Retina (tissue), 1 donor: ENCODE measurements around the gene DHRS7.

Experiments used
- DNase-seq: peaks from one replicate; pipeline ENCODE4 v3.0.0-alpha.2; 2016

DHRS7 gene

GRCh38 chr14:60164712-60165546 is at the start of gene DHRS7:
TSS of gene DHRS7 (minus strand) at chr14:60165398. CDS start at chr14:60165309, 89 bp downstream.
- DNase-seq: peak; percentile 94

GRCh38 chr14:60214415-60215126 is 49.4 kb upstream of the DHRS7 start:
- DNase-seq: no peak

- no peak for DNase-seq
Measured at GRCh38 chr14:60214003-60214402, 48.8 kb upstream of the DHRS7 start.

GRCh38 chr14:60212503-60213371 is 47.5 kb upstream of the DHRS7 start:
- no peak for DNase-seq

GRCh38 chr14:60211153-60211552 is 46.0 kb upstream of the DHRS7 start:
- DNase-seq: peak; percentile 32

- no peak for DNase-seq
Measured at GRCh38 chr14:60210703-60211102, 45.5 kb upstream of the DHRS7 start.

- no peak for DNase-seq
Measured at GRCh38 chr14:60206837-60207533, 41.8 kb upstream of the DHRS7 start.

- DNase-seq: no peak
Measured at GRCh38 chr14:60206249-60206670, 41.1 kb upstream of the DHRS7 start.

- DNase-seq: peak; percentile 38
Measured at GRCh38 chr14:60204843-60205774, 39.9 kb upstream of the DHRS7 start.

GRCh38 chr14:60204104-60204842 is 39.1 kb upstream of the DHRS7 start:
- DNase-seq: peak; percentile 55

GRCh38 chr14:60199321-60199720 is 34.1 kb upstream of the DHRS7 start:
- DNase-seq: no peak

GRCh38 chr14:60197629-60198303 is 32.6 kb upstream of the DHRS7 start:
- no peak for DNase-seq

- DNase-seq: no peak
Measured at GRCh38 chr14:60196291-60196690, 31.1 kb upstream of the DHRS7 start.

GRCh38 chr14:60195179-60195810 is 30.1 kb upstream of the DHRS7 start:
- no peak for DNase-seq

- no peak for DNase-seq
Measured at GRCh38 chr14:60189923-60190840, 25.0 kb upstream of the DHRS7 start.

- DNase-seq: no peak
Measured at GRCh38 chr14:60188696-60189095, 23.5 kb upstream of the DHRS7 start.

GRCh38 chr14:60188115-60188514 is 22.9 kb upstream of the DHRS7 start:
- DNase-seq: no peak

- no peak for DNase-seq
Measured at GRCh38 chr14:60184905-60185555, 19.8 kb upstream of the DHRS7 start.
